HFF-Myc (cell line): ENCODE measurements around the gene GPR31.
"Not testable (repeated sequence)": the region's sequence is repeated elsewhere in the genome, so short reads cannot be mapped to it uniquely, and the experiment has no call there.

Source experiments
- DNase-seq: peaks from one replicate; pipeline ENCODE4 v3.0.0-alpha.2; 2011; ENCODE audit warnings: low read depth; ENCODE audit errors: extremely low read depth
- H3K4me3 ChIP-seq: replicated peaks from 2 replicates; pipeline ENCODE4 v1.5.1; 2011; ENCODE audit warnings: low read depth, mild to moderate bottlenecking, control low read depth, low read length
- CTCF ChIP-seq: IDR thresholded peaks from 2 replicates; pipeline ENCODE4 v1.5.1; 2012; ENCODE audit warnings: mild to moderate bottlenecking, low read depth, low read length, control low read depth; ENCODE audit errors: missing control alignments

GPR31 gene

GRCh38 chr6:167157863-167158262, at the start of gene GPR31:
Gene GPR31, minus strand, starts transcription at chr6:167157980. Its CDS starts 149 bp downstream, at chr6:167157831.
- no peak for DNase-seq
- H3K4me3 ChIP-seq = no peak within 1 kb of the TSS
- no peak for TF ChIP-seq CTCF

GRCh38 chr6:167207527-167207926, 49.7 kb upstream of the GPR31 start:
- TF ChIP-seq CTCF = no peak
- no peak for DNase-seq
- H3K4me3 ChIP-seq = no peak overlapping the region

GRCh38 chr6:167205316-167205715, 47.5 kb upstream of the GPR31 start:
- not testable (repeated sequence) for H3K4me3 ChIP-seq, DNase-seq

GRCh38 chr6:167204059-167204348, 46.2 kb upstream of the GPR31 start:
- not testable (repeated sequence) for DNase-seq, H3K4me3 ChIP-seq

GRCh38 chr6:167203261-167204058, 45.7 kb upstream of the GPR31 start:
- not testable (repeated sequence) for DNase-seq, H3K4me3 ChIP-seq

GRCh38 chr6:167202613-167203012, 44.8 kb upstream of the GPR31 start:
- not testable (repeated sequence) for DNase-seq, H3K4me3 ChIP-seq

GRCh38 chr6:167200806-167201205, 43.0 kb upstream of the GPR31 start:
- H3K4me3 ChIP-seq = no peak overlapping the region
- TF ChIP-seq CTCF = no peak
- no peak for DNase-seq

- DNase-seq, H3K4me3 ChIP-seq: not testable (repeated sequence)
These were observed 38.3 kb upstream of the GPR31 start for GRCh38 chr6:167195941-167196610.

GRCh38 chr6:167193515-167194125, 35.8 kb upstream of the GPR31 start:
- DNase-seq, H3K4me3 ChIP-seq: not testable (repeated sequence)

GRCh38 chr6:167191043-167191583, 33.3 kb upstream of the GPR31 start:
- DNase-seq = not testable (repeated sequence)

GRCh38 chr6:167187275-167187674, 29.5 kb upstream of the GPR31 start:
- not testable (repeated sequence) for DNase-seq, H3K4me3 ChIP-seq

More at GRCh38 chr6:167191043-167191583, 33.3 kb upstream of the GPR31 start:
- H3K4me3 ChIP-seq = not testable (repeated sequence)

- DNase-seq, H3K4me3 ChIP-seq: not testable (repeated sequence)
These were observed 27.3 kb upstream of the GPR31 start for GRCh38 chr6:167185101-167185500.
